Islet of Langerhans (tissue), 1 donor: ENCODE results near the gene ASXL3.
A peak's percentile ranks its signal among the peaks of the same experiment; 100 is the strongest.

Experiments
- FAIRE-seq: peaks from one replicate; lab custom pipeline; 2011; peaks lifted over from hg19 to GRCh38; lab: Jason Lieb, UNC

Gene ASXL3

DNA sequence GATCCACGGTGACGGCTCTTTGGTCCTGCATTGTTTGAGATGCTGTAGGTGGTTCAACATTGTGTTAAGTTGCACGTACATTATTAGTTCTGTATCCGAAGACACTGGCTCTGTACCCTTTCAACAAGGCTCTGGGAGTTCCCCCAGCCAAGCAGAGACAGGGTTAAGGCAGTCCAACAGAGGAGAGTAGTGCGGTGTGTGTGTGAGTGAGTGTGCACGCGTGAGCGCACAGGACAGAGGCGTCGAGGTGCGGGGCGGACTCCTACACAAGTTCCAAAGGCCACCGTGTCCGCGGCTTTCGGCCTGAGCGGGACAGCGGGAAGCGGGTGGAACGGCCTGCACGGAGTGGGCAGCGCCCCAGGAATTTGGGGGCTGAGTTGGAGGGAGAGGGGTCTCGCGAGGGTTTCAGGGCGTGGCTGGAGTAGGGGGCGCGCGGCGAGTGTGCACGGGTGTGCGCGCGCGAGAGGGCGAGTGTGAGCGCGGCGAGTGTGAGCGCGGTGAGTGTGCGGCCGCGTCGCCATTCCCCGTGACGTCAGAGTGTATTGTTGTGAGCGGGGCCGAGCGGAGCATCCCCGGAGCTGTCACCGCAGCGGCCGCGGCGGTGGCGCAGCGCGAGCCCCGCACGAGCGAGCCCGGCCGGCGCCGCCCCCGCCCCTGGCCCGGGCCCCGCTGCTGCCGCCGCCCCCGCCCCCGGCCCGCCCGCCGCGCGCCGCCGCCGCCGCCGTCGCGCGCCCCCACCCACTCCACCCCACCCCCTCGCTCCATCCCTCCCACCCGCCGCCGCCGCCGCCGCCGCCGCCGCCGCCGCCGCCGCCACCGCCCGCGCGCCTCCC lies at the start of gene ASXL3:
TSS of gene ASXL3 (plus strand) at position 535 of the 833 bp plus-strand sequence. CDS start 413 bp downstream, outside the sequence.
- FAIRE-seq: no peak

DNA sequence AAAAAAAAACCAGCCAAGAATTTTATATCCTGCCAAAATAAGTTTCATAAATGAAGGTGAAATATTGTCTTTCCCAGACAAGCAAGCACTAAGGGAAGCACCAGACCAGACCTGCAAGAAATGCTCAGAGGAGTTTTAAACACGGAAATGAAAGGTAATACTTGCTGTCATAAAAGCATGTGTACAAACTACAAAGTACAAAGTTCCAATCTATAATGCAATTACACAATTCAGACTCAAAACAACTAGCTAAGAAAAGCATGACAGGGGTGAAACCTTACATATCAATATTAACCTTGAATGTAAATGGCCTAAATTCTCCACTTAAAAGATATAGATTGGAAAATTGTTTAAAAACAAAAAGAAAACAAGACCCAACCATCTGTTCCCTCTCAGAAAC lies 45.0 kb upstream of the ASXL3 start:
- FAIRE-seq: no peak

- FAIRE-seq: no peak
These were observed 41.1 kb upstream of the ASXL3 start for GRCh38 chr18:33536904-33537303.

GRCh38 chr18:33538418-33539042 lies 39.5 kb upstream of the ASXL3 start:
- no peak for FAIRE-seq

GRCh38 chr18:33540392-33540791 lies 37.6 kb upstream of the ASXL3 start:
- no peak for FAIRE-seq

DNA sequence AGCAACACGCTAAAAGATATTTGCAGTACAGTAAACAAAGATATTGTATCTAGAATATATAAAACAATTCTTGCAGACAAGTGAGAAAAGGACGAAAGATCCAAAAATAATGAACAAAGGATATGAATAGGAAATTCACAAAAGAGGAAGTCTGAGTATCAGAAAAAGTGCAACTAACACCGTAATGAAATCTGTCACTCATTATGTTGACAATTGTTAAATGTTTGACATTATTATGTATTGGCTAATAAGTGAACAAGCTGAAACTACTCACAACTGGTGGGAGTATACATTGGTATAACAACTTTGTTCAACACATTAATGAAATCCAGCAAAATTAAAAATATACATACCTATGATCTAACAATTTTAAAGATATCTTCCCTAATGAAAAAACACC lies 36.7 kb upstream of the ASXL3 start:
- no peak for FAIRE-seq

- FAIRE-seq: no peak
These were observed 21.2 kb upstream of the ASXL3 start for GRCh38 chr18:33556846-33557245.

- no peak for FAIRE-seq
These were observed 20.3 kb upstream of the ASXL3 start for GRCh38 chr18:33557706-33558105.

- FAIRE-seq: no peak
These were observed 19.5 kb upstream of the ASXL3 start for GRCh38 chr18:33558529-33558928.

- FAIRE-seq: no peak
These were observed 17.2 kb upstream of the ASXL3 start for GRCh38 chr18:33560686-33561370.

DNA sequence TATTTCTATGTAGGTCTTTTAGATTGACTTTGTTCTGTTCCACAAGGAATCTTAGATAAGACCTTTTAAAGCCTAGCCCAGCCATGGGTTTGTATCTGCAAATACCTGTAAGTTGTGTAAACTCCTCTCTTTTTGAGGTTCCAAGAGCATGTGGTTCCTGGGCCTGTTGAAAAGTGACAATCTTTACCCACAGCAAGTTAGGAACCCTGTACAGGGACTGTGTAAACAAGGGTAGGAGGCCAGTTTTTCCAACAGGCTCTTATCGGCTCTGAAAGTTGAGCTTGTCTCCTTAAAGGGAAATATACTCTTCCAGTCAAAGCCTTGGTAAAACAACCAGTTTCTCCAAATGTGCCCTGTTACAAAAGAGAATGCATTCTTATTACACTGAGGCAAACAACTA lies 15.3 kb upstream of the ASXL3 start:
- FAIRE-seq: no peak

DNA sequence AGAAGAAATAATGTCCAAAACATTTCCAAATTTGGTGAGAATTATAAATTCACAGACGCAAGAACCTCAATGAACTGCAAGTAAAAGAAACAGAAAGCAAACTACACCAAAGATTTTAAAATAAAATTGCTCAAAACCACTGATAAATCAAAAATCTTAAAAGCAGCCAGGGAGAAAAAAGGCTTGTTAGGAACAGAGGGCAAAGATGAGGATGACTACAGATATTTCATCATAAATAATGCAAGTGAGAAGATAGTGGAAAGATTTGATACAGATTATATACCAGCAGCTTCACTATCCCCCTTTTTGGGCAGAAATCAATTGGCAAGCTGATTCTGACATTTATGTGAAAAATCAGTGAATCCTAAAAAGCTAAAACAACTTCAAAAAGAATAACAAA lies 10.3 kb upstream of the ASXL3 start:
- FAIRE-seq: no peak

GRCh38 chr18:33571998-33572787 lies 5.8 kb upstream of the ASXL3 start:
- FAIRE-seq: no peak

DNA sequence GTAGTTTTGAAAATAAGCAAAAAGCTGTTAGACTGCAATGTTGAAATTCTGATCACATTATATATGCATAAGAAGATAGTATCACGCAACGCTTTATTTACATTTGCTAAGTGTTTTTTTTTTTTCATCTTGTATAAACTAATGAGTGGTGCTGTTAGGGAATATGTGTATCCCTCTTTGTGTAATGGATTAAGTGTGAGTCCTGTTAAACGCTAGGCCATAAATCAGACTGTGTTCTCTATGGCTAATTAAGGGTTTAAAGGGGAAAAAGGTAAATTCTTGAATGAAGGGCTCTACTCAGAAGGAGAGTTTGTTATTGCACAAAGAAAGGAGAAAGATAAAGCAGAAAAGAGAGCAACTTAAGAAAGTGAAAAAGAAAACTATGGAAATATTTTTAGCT lies 4.8 kb upstream of the ASXL3 start:
- FAIRE-seq: no peak

GRCh38 chr18:33575451-33575850 lies 2.6 kb upstream of the ASXL3 start:
- FAIRE-seq: no peak

DNA sequence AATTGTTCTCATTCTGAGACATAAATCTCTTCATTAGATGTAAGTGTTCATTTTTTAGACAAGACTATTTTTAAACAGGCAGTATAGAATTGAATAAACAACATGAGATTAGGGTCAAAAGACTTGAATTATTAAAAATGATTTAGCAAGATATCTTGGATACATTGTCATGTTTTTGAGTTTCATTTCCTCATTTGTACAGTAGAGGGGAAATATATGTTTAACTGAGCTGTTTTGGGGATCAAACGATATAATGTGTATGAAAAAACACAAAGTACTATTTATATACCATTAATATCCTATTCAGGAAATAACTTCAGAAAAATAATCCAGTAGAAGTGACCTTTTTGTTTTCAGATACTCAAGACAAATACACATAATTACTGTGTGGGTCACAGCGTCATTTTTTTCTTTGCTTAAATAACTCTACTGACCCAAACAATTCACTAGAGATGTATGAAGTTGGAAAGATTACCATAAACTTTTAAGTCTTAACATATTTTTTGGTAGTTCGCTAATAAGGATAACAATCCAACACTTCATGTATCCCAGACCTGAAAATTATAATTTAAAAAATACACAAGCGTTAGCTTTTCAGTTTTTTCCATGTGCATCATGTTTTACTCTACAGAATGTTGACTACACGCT lies 896 bp upstream of the ASXL3 start:
- peak; percentile 87 for FAIRE-seq

DNA sequence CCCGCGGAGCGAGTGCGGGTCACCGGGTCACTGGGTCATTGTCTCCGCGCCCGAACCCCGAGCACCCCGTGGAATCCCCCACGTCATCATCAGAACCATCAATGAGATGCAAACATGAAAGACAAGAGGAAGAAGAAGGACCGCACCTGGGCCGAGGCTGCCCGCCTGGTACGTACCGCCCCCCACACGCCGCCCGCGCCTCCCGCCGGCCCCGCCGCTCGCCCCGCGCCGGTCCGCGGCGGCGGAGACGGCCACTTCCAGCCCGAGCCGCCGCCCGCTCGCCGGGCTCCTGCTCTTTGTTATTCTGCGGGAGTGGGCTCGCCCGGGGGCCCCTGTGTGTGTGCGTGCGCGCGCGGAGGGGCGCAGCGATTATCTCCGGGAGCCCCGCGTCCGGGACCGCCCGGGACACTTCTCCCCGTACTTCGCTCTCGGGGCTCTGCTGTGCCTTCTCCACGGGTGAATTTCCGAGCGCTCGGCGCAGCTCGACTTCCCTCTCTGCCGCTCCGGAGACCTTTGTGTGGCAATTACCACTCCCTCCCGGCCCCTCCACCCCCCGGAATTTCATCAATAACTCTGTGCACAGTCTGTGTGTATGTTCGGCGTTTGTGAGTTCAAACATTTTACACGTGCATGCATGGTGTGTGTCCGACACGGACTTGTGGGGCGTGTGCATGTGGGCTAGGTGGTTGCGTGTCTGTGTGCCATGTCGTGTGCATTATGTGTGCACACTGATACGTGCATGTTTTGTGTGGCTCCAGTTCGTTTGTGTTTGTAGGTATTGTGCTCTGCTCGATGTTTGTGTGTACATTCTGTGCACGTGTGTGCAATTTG lies 714 bp downstream of the ASXL3 start:
- no peak for FAIRE-seq

DNA sequence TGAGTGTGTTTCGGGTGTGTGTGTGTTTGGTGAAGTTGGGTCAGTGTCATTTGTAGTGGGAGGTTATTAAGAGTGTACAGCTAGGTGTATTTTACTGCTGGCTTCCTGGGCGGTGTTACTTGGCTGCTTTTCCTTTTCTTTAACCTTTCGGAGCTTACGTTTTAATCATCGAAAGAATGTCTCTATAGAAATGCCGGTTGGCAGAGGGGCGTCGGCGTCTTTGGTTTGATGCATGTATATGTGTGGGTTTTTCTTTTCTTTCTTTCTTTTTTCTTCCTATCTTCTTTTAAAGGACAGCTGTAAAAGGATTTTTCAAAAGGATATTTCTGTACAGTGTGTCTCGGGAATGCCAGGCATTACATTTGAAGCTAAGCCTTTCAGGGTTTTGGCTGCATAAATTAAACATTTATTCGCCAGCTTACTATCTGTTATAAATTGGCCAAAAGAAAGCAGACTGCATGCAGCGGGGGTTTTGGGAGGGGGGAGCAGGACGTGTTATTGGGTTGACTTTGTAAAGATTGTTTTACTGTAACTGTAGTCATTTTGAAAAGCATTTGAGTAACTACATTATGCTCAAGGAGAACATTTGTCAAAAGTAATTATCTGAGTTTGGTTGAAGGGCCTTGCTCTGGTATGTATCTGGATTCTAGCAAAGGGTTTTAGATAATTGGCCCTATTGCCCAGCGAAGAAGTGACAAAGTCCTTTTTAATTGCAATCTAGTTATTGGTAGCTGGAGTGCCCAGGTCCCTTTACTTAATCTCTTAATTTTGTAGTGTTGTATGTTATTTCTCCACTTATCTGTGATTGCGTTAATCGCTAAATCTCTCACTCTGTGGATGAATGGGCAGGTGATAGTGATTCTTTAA lies 1.6 kb downstream of the ASXL3 start:
- peak; percentile 27 for FAIRE-seq

GRCh38 chr18:33580546-33580945 lies 2.5 kb downstream of the ASXL3 start:
- FAIRE-seq: peak; percentile 77

DNA sequence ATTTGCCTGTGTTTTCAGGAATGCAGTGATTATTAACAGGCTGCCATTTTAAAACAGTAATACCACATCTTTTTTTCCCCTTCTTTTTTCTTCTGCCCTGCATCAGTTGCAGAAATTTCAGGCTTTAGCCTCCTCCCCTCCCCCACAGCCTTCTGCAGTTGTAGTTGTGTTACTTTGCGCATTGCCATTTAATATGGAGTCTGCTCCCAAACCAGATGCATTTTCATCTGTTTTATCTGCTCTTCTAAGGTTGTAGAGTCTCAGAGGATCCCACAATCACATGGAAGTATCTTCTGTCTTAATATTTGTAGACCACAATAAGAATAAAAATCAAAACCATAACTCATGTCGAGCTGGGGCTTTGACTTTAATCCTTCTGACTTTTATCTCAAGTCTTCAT lies 3.8 kb downstream of the ASXL3 start:
- no peak for FAIRE-seq
